ENCODE measurements around the gene MS4A7. TPM values are rescaled to one million over a fixed set of nuclear protein-coding genes. Genes with fewer than 3 reads are reported as not detected.

Gene MS4A7
- total RNA-seq, 1 donor from 2014 or later = not detected

- no peaks in the 10 kb centered on the region for H3K27me3 Mint-ChIP-seq (ENCODE audit: unreplicated experiment)
- H3K9me3 Mint-ChIP-seq (ENCODE audit: unreplicated experiment) = no peaks in the 10 kb centered on the region
- no peak overlapping the region for H3K27ac Mint-ChIP-seq (ENCODE audit: unreplicated experiment)
- TF ChIP-seq CTCF (IDR thresholded peaks at IDR 0.05; ENCODE audit: partially characterized antibody, unreplicated experiment) = no peak
- peaks cover 2% of the 10 kb centered on the region for H3K4me1 Mint-ChIP-seq (ENCODE audit: low read depth, unreplicated experiment)
- no peak for DNase-seq
- no peak overlapping the region for H3K4me3 Mint-ChIP-seq (ENCODE audit: unreplicated experiment)
- H3K36me3 Mint-ChIP-seq (ENCODE audit: unreplicated experiment) = no peaks in the 10 kb centered on the region
Measured at GRCh38 chr11:60370811-60371298, 7.5 kb upstream of the MS4A7 start.

GRCh38 chr11:60371386-60371785, 6.9 kb upstream of the MS4A7 start:
- Mint-ChIP-seq H3K9me3 (ENCODE audit: unreplicated experiment) (no peaks in the 10 kb centered on the region), H3K27ac (ENCODE audit: unreplicated experiment) (no peak overlapping the region)

GRCh38 chr11:60371854-60372253, 6.5 kb upstream of the MS4A7 start:
- H3K9me3 Mint-ChIP-seq (ENCODE audit: unreplicated experiment) = no peaks in the 10 kb centered on the region
- H3K27ac Mint-ChIP-seq (ENCODE audit: unreplicated experiment) = no peak overlapping the region
- H3K27me3 Mint-ChIP-seq (ENCODE audit: unreplicated experiment) = no peaks in the 10 kb centered on the region
- H3K4me1 Mint-ChIP-seq (ENCODE audit: low read depth, unreplicated experiment) = no peaks in the 10 kb centered on the region
- no peak for DNase-seq
- no peaks in the 10 kb centered on the region for H3K36me3 Mint-ChIP-seq (ENCODE audit: unreplicated experiment)
- no peak for TF ChIP-seq CTCF (IDR thresholded peaks at IDR 0.05; ENCODE audit: partially characterized antibody, unreplicated experiment)
- H3K4me3 Mint-ChIP-seq (ENCODE audit: unreplicated experiment) = no peak overlapping the region

More at GRCh38 chr11:60371386-60371785, 6.9 kb upstream of the MS4A7 start:
- no peak for DNase-seq
- Mint-ChIP-seq H3K4me1 (ENCODE audit: low read depth, unreplicated experiment) (no peaks in the 10 kb centered on the region), H3K36me3 (ENCODE audit: unreplicated experiment) (no peaks in the 10 kb centered on the region), H3K4me3 (ENCODE audit: unreplicated experiment) (no peak overlapping the region), H3K27me3 (ENCODE audit: unreplicated experiment) (no peaks in the 10 kb centered on the region)
- TF ChIP-seq CTCF (IDR thresholded peaks at IDR 0.05; ENCODE audit: partially characterized antibody, unreplicated experiment) = no peak

- no peak for TF ChIP-seq CTCF (IDR thresholded peaks at IDR 0.05; ENCODE audit: partially characterized antibody, unreplicated experiment)
- no peak overlapping the region for H3K27ac Mint-ChIP-seq (ENCODE audit: unreplicated experiment)
- DNase-seq = no peak
- no peak overlapping the region for H3K4me3 Mint-ChIP-seq (ENCODE audit: unreplicated experiment)
- H3K9me3 Mint-ChIP-seq (ENCODE audit: unreplicated experiment) = no peaks in the 10 kb centered on the region
- H3K4me1 Mint-ChIP-seq (ENCODE audit: low read depth, unreplicated experiment) = no peaks in the 10 kb centered on the region
- H3K27me3 Mint-ChIP-seq (ENCODE audit: unreplicated experiment) = no peaks in the 10 kb centered on the region
- no peaks in the 10 kb centered on the region for H3K36me3 Mint-ChIP-seq (ENCODE audit: unreplicated experiment)
Measured at GRCh38 chr11:60372767-60373166, 5.6 kb upstream of the MS4A7 start.

GRCh38 chr11:60375316-60375715, 3.0 kb upstream of the MS4A7 start:
- H3K27ac Mint-ChIP-seq (ENCODE audit: unreplicated experiment) = no peak overlapping the region
- TF ChIP-seq CTCF (IDR thresholded peaks at IDR 0.05; ENCODE audit: partially characterized antibody, unreplicated experiment) = no peak
- no peaks in the 10 kb centered on the region for H3K9me3 Mint-ChIP-seq (ENCODE audit: unreplicated experiment)
- H3K36me3 Mint-ChIP-seq (ENCODE audit: unreplicated experiment) = no peaks in the 10 kb centered on the region
- no peaks in the 10 kb centered on the region for H3K27me3 Mint-ChIP-seq (ENCODE audit: unreplicated experiment)
- H3K4me1 Mint-ChIP-seq (ENCODE audit: low read depth, unreplicated experiment) = no peaks in the 10 kb centered on the region
- no peak for DNase-seq
- H3K4me3 Mint-ChIP-seq (ENCODE audit: unreplicated experiment) = no peak overlapping the region
